AG10803 (cell line): ENCODE measurements around the gene RHOU.

ENCODE experiments used
- DNase-seq: peaks from one replicate; pipeline ENCODE4 v3.0.0; 2010; ENCODE audit warnings: low read depth
- H3K4me3 ChIP-seq: 2 replicates; pipeline ENCODE4 v1.5.1; 2011; ENCODE audit warnings: mild to moderate bottlenecking, low read length, control low read depth
- CTCF ChIP-seq: conservative IDR thresholded peaks from 2 replicates; pipeline ENCODE4 v1.5.1; 2011; ENCODE audit warnings: mild to moderate bottlenecking, low read length, control low read depth, inconsistent platforms

The RHOU gene

GRCh38 chr1:228752258-228752657 is 17.0 kb downstream of the RHOU start:
- H3K4me3 ChIP-seq, result no peak overlapping the region
- TF ChIP-seq CTCF, result no peak
- no peak for DNase-seq

- H3K4me3 ChIP-seq, result no peak overlapping the region
- peak; percentile 28 for DNase-seq
- no peak for TF ChIP-seq CTCF
Observed at GRCh38 chr1:228752675-228753265, 17.5 kb downstream of the RHOU start.

- no peak overlapping the region for H3K4me3 ChIP-seq
- no peak for DNase-seq
- no peak for TF ChIP-seq CTCF
Observed at GRCh38 chr1:228753287-228753686, 18.0 kb downstream of the RHOU start.

- peak; percentile 18 for DNase-seq
- no peak overlapping the region for H3K4me3 ChIP-seq
- no peak for TF ChIP-seq CTCF
Observed at GRCh38 chr1:228753786-228754360, 18.6 kb downstream of the RHOU start.

GRCh38 chr1:228754646-228755268 is 19.5 kb downstream of the RHOU start:
- H3K4me3 ChIP-seq, result no peak overlapping the region

GRCh38 chr1:228755800-228756199 is 20.5 kb downstream of the RHOU start:
- DNase-seq, result no peak
- TF ChIP-seq CTCF, result no peak
- no peak overlapping the region for H3K4me3 ChIP-seq

More at GRCh38 chr1:228754646-228755268, 19.5 kb downstream of the RHOU start:
- no peak for DNase-seq
- no peak for TF ChIP-seq CTCF

- no peak for TF ChIP-seq CTCF
- no peak overlapping the region for H3K4me3 ChIP-seq
- no peak for DNase-seq
Observed at GRCh38 chr1:228756457-228756856, 21.2 kb downstream of the RHOU start.
